HG03521 (cell line): ENCODE results near the gene SULT6B1.
A peak's percentile ranks its signal among the peaks of the same experiment; 100 is the strongest.
"Not testable (repeated sequence)": the region's sequence is repeated elsewhere in the genome, so short reads cannot be mapped to it uniquely, and the experiment has no call there.

Source experiments
- ATAC-seq: cut with Tn5 transposase; IDR thresholded peaks from one replicate; pipeline ENCODE4 v1.9.1; 2021; ENCODE audit warnings: mild to moderate bottlenecking, moderate library complexity; ENCODE audit not compliant: unreplicated experiment

Gene SULT6B1

DNA sequence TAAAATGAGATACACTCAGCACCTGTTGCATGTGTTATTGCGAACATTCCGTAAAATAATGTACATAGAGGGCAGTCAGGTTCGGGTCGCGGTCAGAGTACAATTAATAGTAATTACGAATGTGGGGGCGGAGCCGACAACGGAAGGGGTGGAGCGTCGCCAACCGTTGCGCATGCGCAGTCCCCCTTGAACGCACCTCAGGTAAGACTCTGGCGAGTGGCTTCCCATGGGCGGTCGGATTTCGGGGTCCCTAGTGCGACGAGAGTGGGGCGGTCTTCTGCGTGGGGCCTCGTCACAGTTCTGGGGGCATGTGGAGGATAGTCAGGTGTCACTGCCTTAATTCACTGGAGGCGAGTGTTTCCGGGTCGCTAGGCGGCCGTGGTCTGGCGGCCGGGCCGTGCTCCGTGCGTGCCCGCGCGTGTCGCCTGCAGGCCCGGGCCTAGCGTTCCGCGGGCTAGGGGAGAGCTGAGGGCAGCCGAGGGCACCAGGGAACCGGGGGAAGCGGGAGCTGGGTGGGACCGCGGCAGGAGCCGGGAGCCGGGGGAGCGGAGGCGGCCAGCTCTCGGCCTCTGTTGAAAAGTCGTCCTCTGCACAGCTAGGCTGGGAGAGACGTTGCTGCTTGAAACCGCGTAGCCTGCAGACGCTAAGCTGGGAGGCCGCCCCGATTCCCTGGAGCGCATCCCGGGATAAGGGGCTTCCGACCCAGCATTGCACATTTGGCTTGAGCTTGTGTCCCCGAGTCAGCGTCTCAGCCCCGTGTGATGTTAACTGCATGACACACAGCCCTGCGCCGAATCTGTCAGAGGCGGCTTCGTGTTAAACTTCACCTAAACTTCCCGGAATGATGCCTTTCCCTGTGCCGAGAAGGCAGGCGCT is 8.1 kb upstream of the SULT6B1 start, which contains the start of gene CEBPZOS:
TSS of gene CEBPZOS (plus strand) at position 177 of the 876 bp plus-strand sequence. CDS start 3,209 bp downstream, outside the sequence.
- peak; percentile 71 for ATAC-seq

DNA sequence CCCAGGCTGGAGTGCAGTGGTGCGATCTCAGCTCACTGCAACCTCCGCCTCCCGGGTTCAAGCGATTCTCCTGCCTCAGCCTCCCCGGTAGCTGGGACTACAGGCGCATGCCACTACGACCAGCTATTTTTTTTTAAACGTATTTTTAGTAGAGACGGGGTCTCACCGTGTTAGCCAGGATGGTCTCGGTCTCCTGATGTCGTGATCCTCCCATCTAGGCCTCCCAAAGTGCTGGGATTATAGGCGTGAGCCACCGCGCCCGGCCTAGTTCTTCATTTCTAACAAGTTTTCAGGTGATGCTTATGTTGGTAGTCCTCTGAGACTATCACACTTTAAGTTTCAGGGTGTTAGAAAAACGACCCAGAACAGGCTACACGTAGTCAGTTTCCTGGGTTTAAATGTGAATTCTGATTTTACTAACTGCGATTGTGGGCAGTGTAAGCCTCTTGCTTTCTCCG is 7.4 kb upstream of the SULT6B1 start:
- not testable (repeated sequence) for ATAC-seq

DNA sequence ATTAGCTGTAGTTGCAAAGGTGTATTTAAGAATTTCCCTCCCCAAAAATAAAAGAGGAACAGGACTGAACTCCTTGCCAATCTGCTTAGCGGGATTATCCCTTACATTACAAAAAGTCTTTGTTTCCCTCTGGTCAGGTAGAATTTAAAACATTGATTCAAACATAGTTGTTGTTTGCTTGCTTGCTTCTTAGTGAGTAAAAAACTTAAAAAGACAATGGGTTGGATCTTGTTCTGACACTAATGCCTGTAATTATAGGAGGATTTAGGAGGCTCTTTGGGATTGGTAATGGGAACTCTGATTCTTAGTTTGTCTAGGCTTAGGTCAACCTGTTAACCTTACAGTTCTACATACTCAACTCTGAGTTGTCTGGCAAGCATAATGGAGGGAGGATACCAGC is 4.1 kb upstream of the SULT6B1 start:
- no peak for ATAC-seq

- no peak for ATAC-seq
Observed at GRCh38 chr2:37191747-37192146, 3.3 kb upstream of the SULT6B1 start.

DNA sequence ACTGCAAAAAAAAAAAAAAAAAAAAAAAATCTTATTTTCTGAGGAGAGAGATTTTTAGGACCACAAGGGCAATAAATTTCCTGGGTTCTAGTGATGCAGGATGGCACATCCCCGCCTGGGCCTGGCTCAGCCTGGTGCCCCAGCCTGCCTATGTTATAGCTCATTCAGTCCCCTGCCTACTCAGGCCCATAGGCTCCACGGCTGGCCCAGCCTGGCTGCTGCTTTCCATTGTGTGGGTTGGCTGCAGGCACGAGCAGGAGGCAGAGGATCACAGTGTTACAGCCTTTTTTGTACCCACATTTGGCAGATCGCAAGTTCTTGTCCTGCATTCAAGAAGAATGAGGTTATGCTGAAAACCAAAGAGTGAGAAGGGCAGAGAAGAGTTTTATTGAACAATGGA is 2.8 kb upstream of the SULT6B1 start:
- ATAC-seq, result no peak

DNA sequence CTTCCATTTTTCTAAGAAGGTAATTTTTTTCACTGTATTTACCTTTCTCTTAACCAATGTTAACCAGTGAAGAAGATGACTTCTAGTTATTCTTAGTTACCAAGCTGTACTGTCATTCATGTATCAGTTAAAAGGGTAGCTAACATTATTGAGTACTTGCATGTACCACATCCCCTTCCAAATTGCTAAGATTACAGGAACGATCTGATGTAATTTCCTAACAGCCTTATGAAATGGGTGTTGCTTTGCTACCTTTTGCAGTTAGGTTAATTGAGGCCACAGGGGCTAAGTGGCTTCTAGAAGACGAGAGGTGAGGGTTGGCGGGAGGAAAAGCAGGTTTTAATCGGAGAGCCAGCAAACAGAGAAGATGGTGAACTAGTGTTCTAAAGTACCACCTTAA is 1.8 kb upstream of the SULT6B1 start:
- no peak for ATAC-seq

GRCh38 chr2:37189452-37190153 is 1.1 kb upstream of the SULT6B1 start:
- ATAC-seq, result no peak

DNA sequence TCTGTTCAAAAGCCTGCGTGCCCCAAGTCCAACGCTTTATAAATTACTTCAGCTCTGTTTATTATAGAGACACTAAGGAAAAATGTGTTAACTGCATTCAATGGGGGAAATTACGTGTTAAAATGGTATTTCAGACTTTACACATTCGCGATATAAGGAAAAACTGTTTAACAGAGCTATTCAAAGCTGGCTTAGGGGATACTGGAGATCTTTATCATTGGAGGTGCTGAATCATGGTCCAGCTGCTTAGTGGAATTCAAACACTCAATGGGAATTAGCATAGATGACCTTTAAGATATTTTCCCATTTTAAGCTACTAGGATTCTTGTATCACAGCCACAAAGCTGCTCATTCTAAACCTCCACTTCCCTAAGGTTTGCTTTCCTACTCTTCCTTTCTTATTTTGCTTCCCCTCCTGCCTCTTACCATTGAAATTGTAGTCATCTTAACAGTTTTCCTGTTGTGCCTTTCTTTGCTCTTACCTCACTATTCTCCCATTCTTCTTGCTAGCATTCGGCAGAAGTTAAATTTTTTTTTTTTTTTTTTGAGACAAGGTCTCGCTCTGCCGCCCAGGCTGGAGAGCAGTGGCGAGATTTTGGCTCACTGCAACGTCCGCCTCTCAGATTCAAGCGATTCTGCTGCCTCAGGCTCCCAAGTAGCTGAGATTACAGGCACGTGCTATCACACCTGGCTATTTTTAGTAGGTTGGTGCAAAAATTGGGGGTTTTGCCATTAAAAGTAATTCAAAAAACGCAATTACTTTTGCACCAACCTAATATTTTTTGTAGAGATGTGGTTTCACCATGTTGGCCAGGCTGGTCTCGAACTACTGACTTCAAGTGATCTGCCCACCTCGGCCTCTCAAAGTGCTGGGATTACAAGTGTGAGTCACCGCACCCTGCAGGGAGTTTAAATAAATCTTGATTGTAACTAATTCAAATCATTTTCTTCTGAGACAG is 6.5 kb downstream of the SULT6B1 start:
- no peak for ATAC-seq

- no peak for ATAC-seq
Observed at GRCh38 chr2:37180640-37181039, 7.8 kb downstream of the SULT6B1 start.

DNA sequence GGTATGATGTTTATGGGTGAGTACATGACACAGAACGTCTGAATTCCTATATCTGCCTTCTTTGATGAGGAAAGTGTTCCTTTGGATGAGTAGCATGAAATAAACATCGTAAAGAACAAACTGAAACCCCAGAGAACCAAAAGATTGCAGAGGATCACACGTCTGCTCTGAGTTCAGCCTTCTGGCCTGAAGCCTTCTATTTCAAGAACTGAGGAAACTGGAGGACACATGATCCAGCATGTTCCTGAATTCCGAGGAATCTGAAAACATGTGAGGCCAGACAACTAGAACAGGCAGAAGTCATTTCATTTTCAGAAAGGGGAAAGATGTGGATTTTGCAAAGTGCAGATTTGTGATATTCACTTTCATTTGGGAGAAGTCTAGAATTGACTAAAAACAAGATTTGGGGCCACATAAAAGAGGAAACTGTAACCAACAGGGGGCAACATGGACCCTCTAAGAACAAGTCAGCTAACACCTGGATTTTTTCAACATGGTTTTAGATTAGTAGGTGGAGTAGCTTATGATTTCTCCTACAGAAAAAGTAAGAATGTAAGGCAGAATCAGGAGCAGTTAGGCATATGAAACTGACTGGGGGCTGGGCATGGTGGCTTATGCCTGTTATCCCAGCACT is 8.3 kb downstream of the SULT6B1 start:
- ATAC-seq, result no peak

DNA sequence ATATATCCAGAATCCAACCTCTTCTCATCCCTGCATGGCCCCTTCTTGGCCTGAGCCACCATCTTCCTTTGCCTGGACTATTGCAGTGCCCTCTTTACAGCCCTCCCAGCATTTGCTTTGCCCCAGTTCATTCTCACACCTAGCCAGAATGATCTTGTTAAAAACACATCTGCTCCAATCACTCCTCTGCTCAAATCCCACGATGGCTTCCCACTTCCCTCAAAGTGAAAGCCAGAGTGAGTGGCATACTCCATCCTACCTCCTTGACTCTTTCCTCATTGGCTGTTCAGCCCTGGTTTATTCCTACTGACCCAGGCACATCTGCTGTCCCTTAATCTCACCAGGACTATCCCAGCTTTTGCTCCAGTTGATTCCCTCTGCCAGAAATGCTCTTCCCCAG is 14.7 kb downstream of the SULT6B1 start:
- ATAC-seq, result no peak

GRCh38 chr2:37171624-37171950 is 16.9 kb downstream of the SULT6B1 start:
- ATAC-seq, result no peak

GRCh38 chr2:37168217-37168981 is 20.1 kb downstream of the SULT6B1 start:
- ATAC-seq, result no peak

DNA sequence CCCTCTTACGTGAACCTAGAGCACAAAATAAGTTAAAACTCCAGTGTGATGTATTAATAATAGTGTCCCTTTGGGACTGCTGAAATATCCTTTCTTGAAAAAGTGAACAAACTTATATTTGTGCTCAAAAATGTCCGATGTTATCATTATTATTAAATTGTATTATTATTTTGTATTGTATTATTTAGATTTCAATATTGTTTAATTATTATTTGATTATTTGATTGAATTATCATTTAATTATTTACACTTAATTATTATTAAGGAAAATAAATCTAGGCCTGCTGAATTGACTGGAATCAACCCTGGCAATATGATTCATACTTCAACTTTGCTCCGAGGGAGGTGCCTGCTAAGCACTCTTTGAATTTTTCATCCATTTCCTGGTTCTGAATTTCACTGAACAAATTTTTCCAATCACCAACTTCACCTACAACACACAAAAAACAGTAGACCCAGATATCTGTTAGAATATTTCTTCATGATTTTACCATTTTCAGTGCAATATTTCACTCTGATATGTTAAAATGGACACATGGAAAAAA is 20.8 kb downstream of the SULT6B1 start:
- ATAC-seq, result no peak

GRCh38 chr2:37164757-37165156 is 23.7 kb downstream of the SULT6B1 start:
- no peak for ATAC-seq

DNA sequence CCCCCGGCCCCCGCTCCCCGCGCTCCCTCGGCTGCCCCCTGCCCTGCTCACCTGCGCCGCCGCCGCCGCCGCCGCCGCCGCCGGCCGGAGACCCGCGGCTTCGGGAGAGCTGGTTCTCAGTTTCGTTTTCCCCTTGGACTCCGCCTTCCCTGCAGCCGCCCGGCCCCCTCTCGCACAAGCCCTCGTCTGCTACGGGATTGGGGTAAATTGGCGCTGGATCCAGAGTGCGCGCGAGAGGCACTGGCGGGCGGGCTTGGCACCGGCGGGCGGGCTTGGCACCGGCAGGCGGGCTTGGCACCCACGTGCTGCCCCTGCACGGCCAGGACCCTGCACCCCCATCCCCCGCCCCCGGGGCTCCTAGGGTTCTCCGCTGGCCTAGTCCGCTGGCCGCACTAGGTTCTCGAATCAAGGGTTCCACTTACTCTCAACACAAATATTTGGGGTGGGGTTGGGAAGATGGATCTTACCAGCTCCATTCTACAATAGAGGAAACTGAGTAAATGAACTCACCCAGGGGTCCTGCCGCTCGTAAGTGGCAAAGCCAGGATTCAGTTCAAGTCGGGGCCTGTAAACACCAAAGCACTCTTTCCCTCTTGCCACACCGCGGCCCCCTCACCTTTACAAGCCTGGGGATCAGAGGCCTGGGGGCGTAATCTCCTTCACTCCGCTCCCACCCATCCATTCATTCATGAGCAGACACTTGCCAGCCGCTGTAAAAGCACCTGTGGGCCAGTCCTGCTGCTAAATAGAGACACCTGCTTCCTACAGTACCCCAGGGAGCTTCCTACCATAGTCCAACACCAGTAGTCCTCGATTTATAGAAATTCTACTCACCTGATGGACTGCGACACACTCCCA is 31.4 kb downstream of the SULT6B1 start, which contains the start of gene EIF2AK2:
TSS of gene EIF2AK2 (minus strand) at position 124 of the 858 bp plus-strand sequence. CDS start 9,174 bp downstream, outside the sequence.
- ATAC-seq, result peak; percentile 80

GRCh38 chr2:37156071-37156856 is 32.2 kb downstream of the SULT6B1 start:
- peak; percentile 19 for ATAC-seq

DNA sequence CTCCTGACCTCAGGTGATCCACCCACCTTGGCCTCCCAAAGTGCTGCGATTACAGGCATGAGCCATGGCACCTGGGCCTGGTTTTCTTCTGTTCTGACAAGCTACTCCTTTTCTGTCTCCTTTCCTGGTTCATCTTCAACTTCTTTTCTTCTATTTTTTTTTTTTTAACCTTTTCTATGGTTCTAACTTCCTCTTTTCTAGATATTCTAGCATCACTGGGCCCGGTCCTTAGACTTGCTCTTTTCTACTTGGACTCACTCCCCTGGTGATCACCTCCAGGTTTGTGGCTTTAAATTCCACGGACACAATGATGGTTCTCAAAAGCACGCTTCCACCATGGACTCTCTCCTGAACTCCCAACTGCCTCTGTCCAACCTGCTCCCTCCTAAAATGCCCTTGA is 33.7 kb downstream of the SULT6B1 start:
- no peak for ATAC-seq
